Measurements from ENCODE around the gene PTPRB. TPM values are rescaled to one million over a fixed set of nuclear protein-coding genes. Genes with fewer than 3 reads are reported as not detected.

The PTPRB gene
- total RNA-seq, 2 donors from 2014 or later, result not detected

DNA sequence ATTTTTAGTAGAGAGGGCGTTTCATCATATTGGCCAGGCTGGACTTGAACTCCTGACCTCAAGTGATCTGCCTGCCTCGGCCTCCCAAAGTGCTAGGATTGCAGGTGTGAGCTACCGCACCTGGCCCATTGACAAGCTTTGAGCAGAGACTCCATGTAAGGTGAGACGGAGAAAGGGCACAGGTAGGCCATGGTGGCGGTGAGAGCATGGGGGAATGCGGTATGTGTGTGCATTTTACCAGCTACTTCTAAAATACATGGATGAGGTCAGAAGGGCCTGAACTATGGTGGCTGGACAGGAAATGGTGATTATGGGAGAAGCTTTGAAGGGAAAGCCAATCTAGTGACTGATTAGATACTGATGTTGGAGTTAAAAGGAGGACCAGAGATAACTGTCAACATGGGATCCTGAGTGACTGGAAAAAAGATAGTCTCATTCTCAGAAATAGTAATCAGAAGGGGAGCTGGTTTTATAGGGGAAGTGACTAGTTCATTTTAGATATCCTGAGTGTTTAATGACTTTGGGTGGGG is 21.9 kb upstream of the PTPRB start:
- Mint-ChIP-seq H3K27me3 (no peaks in the 10 kb centered on the region), H3K4me1 (no peaks in the 10 kb centered on the region), H3K27ac (no peak overlapping the region), H3K36me3 (ENCODE audit: low read depth) (no peaks in the 10 kb centered on the region), H3K4me3 (no peak overlapping the region)
- DNase-seq (no peak), ATAC-seq (no peak)
- H3K9me3 ChIP-seq (ENCODE audit: control insufficient read depth, low read length, poor library complexity, severe bottlenecking), result no peaks in the 10 kb centered on the region

DNA sequence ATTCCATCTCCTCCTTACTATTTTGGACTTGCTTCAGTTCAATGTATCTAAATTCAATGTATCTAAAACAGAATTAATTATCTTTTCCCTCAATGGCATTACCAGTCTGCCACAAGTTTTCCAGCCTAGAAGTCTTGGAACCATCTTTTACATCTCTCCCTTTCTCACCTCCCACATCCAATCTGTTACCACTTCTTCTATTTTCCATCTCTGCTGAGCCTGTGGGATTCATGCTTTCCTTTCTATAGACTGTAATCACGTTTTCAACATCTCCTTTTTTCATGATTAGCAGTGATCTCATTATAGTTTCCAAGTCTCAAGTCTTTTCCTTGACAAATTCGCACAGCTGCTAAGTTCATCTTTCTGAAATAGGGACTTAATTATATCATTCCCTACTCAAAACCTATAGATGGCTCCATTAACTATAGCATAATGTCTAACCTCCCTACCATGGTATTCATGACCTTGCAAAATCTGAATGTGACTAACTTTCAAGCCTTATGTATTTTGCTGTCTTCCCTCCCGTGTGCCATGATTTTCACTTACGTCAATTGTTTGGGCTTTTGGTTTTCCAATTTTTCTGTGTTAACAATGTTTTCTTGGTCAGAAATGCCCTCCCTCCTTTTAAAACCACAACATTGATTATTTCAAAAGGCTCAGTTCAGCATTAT is 20.5 kb upstream of the PTPRB start:
- Mint-ChIP-seq H3K4me3 (no peak overlapping the region), H3K4me1 (no peaks in the 10 kb centered on the region), H3K27ac (no peak overlapping the region), H3K36me3 (ENCODE audit: low read depth) (no peaks in the 10 kb centered on the region), H3K27me3 (no peaks in the 10 kb centered on the region)
- DNase-seq (no peak), ATAC-seq (no peak)
- no peaks in the 10 kb centered on the region for H3K9me3 ChIP-seq (ENCODE audit: control insufficient read depth, low read length, poor library complexity, severe bottlenecking)

DNA sequence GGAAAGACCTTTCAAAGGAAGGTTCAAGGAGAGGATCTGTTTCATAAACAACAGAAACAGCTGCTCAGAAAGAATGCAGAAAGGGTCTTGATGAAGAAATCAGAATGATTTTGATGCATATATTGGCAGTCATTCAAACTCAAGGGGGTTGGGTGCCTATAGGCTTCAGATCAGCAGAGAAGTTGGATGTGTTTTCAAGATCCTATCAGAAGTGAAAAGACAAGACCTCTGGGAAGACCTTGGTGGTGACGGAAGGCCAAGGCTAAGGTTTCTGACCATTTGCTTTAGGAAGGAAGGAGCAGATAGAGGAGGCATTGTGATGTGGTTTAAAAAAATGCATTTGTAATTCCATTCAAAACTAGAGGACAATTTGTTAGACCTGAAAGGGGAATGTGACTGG is 15.2 kb upstream of the PTPRB start:
- no peaks in the 10 kb centered on the region for H3K36me3 Mint-ChIP-seq (ENCODE audit: low read depth)
- H3K9me3 ChIP-seq (ENCODE audit: control insufficient read depth, low read length, poor library complexity, severe bottlenecking), result no peaks in the 10 kb centered on the region

DNA sequence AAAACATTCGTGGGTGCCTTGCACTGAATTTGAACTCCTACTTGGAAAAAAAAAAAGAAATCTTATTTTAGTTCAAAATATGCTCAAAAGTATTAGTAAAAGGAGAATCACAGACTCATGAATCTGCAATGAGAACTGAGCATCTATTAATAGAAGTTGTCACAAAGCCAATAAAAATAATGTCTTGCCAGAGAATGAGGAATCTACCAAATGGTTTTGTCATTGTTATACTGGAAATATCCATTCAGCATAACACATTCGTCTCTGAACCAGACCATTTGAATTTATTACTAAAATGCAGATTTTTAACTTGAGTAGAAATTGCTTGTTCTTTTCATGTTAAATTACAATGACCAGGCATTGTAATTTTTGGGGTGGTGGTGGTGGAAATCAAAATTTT is 11.6 kb upstream of the PTPRB start:
- Mint-ChIP-seq H3K4me3 (no peak overlapping the region), H3K27me3 (peaks cover 17% of the 10 kb centered on the region), H3K27ac (no peak overlapping the region), H3K4me1 (no peaks in the 10 kb centered on the region), H3K36me3 (ENCODE audit: low read depth) (no peaks in the 10 kb centered on the region)
- ATAC-seq (no peak), DNase-seq (no peak)
- H3K9me3 ChIP-seq (ENCODE audit: control insufficient read depth, low read length, poor library complexity, severe bottlenecking), result no peaks in the 10 kb centered on the region

More for the DNA sequence above, 15.2 kb upstream of the PTPRB start:
- ATAC-seq, result no peak
- H3K27ac Mint-ChIP-seq, result no peak overlapping the region
- no peak overlapping the region for H3K4me3 Mint-ChIP-seq
- no peaks in the 10 kb centered on the region for H3K27me3 Mint-ChIP-seq
- DNase-seq, result no peak
- no peaks in the 10 kb centered on the region for H3K4me1 Mint-ChIP-seq

- Mint-ChIP-seq H3K27me3 (peaks cover 22% of the 10 kb centered on the region), H3K4me1 (no peaks in the 10 kb centered on the region), H3K4me3 (no peak overlapping the region), H3K27ac (no peak overlapping the region), H3K36me3 (ENCODE audit: low read depth) (no peaks in the 10 kb centered on the region)
- ATAC-seq (no peak), DNase-seq (no peak)
- no peaks in the 10 kb centered on the region for H3K9me3 ChIP-seq (ENCODE audit: control insufficient read depth, low read length, poor library complexity, severe bottlenecking)
These were observed 11.0 kb upstream of the PTPRB start for GRCh38 chr12:70648191-70648590.

- no peaks in the 10 kb centered on the region for H3K36me3 Mint-ChIP-seq (ENCODE audit: low read depth)
- DNase-seq (no peak), ATAC-seq (no peak)
- no peaks in the 10 kb centered on the region for H3K4me1 Mint-ChIP-seq
- peaks cover 26% of the 10 kb centered on the region for H3K27me3 Mint-ChIP-seq
- no peak overlapping the region for H3K4me3 Mint-ChIP-seq
- no peak overlapping the region for H3K27ac Mint-ChIP-seq
- no peaks in the 10 kb centered on the region for H3K9me3 ChIP-seq (ENCODE audit: control insufficient read depth, low read length, poor library complexity, severe bottlenecking)
These were observed 9.6 kb upstream of the PTPRB start for GRCh38 chr12:70646850-70647249.

GRCh38 chr12:70645494-70646317 is 8.5 kb upstream of the PTPRB start:
- Mint-ChIP-seq H3K36me3 (ENCODE audit: low read depth) (no peaks in the 10 kb centered on the region), H3K27ac (no peak overlapping the region), H3K4me3 (no peak overlapping the region), H3K27me3 (peaks cover 38% of the 10 kb centered on the region), H3K4me1 (no peaks in the 10 kb centered on the region)
- H3K9me3 ChIP-seq (ENCODE audit: control insufficient read depth, low read length, poor library complexity, severe bottlenecking), result no peaks in the 10 kb centered on the region
- no peak for ATAC-seq
- no peak for DNase-seq

- Mint-ChIP-seq H3K36me3 (ENCODE audit: low read depth) (no peaks in the 10 kb centered on the region), H3K4me1 (no peaks in the 10 kb centered on the region), H3K27me3 (peaks cover 40% of the 10 kb centered on the region), H3K27ac (no peak overlapping the region), H3K4me3 (no peak overlapping the region)
- ATAC-seq (no peak), DNase-seq (no peak)
- no peaks in the 10 kb centered on the region for H3K9me3 ChIP-seq (ENCODE audit: control insufficient read depth, low read length, poor library complexity, severe bottlenecking)
These were observed 7.6 kb upstream of the PTPRB start for GRCh38 chr12:70644861-70645260.

GRCh38 chr12:70643939-70644338 is 6.7 kb upstream of the PTPRB start:
- no peak for ATAC-seq
- H3K27me3 Mint-ChIP-seq, result peaks cover 40% of the 10 kb centered on the region
- no peak overlapping the region for H3K27ac Mint-ChIP-seq
- DNase-seq, result no peak
- H3K9me3 ChIP-seq (ENCODE audit: control insufficient read depth, low read length, poor library complexity, severe bottlenecking), result no peaks in the 10 kb centered on the region
- H3K4me1 Mint-ChIP-seq, result no peaks in the 10 kb centered on the region
- no peak overlapping the region for H3K4me3 Mint-ChIP-seq
- no peaks in the 10 kb centered on the region for H3K36me3 Mint-ChIP-seq (ENCODE audit: low read depth)

DNA sequence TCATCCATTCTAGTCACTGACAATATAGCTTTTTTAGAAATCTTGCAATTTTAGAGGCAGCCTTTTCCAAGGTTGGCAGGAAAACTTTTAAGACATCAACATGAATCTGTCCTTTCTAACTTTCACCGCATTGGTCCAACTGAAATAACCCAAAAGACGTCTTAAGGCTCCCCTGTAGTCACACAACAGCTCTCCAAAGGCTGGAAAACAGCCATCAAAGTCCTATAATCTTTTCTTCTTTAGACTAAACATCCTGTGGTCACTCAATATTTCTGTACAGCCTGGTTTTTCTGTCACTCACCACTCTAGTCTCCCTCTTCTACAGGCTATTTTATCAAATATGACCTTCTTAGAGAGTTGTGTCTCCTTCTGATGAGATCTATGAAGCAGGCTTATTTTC is 4.5 kb upstream of the PTPRB start:
- peaks cover 52% of the 10 kb centered on the region for H3K27me3 Mint-ChIP-seq

GRCh38 chr12:70640901-70641300 is 3.7 kb upstream of the PTPRB start:
- Mint-ChIP-seq H3K36me3 (ENCODE audit: low read depth) (no peaks in the 10 kb centered on the region), H3K4me3 (no peak overlapping the region), H3K27me3 (peaks cover 49% of the 10 kb centered on the region), H3K4me1 (peaks cover 2% of the 10 kb centered on the region), H3K27ac (no peak overlapping the region)
- H3K9me3 ChIP-seq (ENCODE audit: control insufficient read depth, low read length, poor library complexity, severe bottlenecking), result no peaks in the 10 kb centered on the region
- ATAC-seq (no peak), DNase-seq (no peak)

More for the DNA sequence above, 4.5 kb upstream of the PTPRB start:
- H3K36me3 Mint-ChIP-seq (ENCODE audit: low read depth), result no peaks in the 10 kb centered on the region
- no peak for ATAC-seq
- H3K4me3 Mint-ChIP-seq, result no peak overlapping the region
- H3K9me3 ChIP-seq (ENCODE audit: control insufficient read depth, low read length, poor library complexity, severe bottlenecking), result no peaks in the 10 kb centered on the region
- H3K27ac Mint-ChIP-seq, result no peak overlapping the region
- peaks cover 2% of the 10 kb centered on the region for H3K4me1 Mint-ChIP-seq
- DNase-seq, result no peak

- H3K36me3 Mint-ChIP-seq (ENCODE audit: low read depth), result no peaks in the 10 kb centered on the region
- no peak overlapping the region for H3K27ac Mint-ChIP-seq
- H3K4me3 Mint-ChIP-seq, result no peak overlapping the region
- H3K4me1 Mint-ChIP-seq, result peaks cover 2% of the 10 kb centered on the region
- peaks cover 48% of the 10 kb centered on the region for H3K27me3 Mint-ChIP-seq
- ATAC-seq (no peak), DNase-seq (no peak)
- H3K9me3 ChIP-seq (ENCODE audit: control insufficient read depth, low read length, poor library complexity, severe bottlenecking), result no peaks in the 10 kb centered on the region
These were observed 2.3 kb upstream of the PTPRB start for GRCh38 chr12:70639535-70639934.

- H3K4me3 Mint-ChIP-seq, result no peak overlapping the region
- no peaks in the 10 kb centered on the region for H3K36me3 Mint-ChIP-seq (ENCODE audit: low read depth)
- H3K27me3 Mint-ChIP-seq, result peaks cover 40% of the 10 kb centered on the region
- peaks cover 2% of the 10 kb centered on the region for H3K4me1 Mint-ChIP-seq
- H3K27ac Mint-ChIP-seq, result no peak overlapping the region
- DNase-seq (no peak), ATAC-seq (no peak)
- H3K9me3 ChIP-seq (ENCODE audit: control insufficient read depth, low read length, poor library complexity, severe bottlenecking), result no peaks in the 10 kb centered on the region
These were observed 1.6 kb upstream of the PTPRB start for GRCh38 chr12:70638639-70639360.
